ENCODE data around the gene PAIP2. TPM values are rescaled to one million over a fixed set of nuclear protein-coding genes. Genes with fewer than 3 reads are reported as not detected.

Gene PAIP2
- total RNA-seq, 1 donor from 2014 or later, result 103 TPM

DNA sequence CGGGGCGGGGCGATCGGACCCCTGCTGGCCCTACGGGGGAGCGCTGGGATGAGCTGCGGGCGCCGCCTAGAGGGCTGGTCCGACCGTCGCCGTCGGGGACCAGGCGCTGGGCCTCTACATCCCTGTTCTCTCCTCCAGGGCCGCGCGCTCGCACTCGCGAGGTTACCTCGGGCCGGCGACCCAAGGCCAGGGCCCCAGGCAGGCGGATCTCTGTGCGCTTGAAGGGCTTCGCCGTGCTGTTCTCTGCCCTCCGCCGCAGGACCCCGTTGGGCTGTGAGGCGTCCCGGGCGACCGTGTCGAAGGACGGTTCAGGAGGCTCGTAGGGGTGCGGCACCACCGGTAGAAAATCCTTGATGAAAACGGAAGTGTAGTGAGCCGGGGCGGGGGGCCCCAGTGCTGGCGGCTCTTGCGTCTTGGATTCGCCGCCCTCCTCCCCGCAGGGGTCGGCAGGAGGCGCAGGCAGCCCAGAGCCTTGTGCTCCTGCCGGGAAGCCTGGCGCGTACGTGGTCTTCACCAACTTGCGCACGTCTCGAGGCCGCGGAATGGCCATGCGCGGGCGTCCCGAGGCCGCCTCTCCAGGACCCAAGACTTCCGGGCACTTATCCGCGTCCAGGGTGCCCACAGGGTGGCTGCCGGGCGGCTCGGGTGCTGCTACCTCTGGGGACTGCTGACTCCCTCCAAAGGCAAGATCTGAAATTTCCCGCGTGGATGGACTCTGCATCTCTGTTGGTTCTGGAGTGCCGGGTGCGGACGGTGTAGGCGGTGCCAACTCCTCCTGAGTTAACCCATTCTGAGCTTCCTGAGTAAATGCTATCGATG, 51.2 kb downstream of the PAIP2 start:
- Mint-ChIP-seq H3K4me1 (peaks cover 5% of the 10 kb centered on the region), H3K9me3 (no peaks in the 10 kb centered on the region), H3K4me3 (peak overlapping the region; percentile 87), H3K27me3 (ENCODE audit: low read depth) (peaks cover 57% of the 10 kb centered on the region), H3K36me3 (ENCODE audit: low read depth) (peaks cover 4% of the 10 kb centered on the region), H3K27ac (ENCODE audit: unreplicated experiment) (no peak overlapping the region)
- TF ChIP-seq, protein P1, sequence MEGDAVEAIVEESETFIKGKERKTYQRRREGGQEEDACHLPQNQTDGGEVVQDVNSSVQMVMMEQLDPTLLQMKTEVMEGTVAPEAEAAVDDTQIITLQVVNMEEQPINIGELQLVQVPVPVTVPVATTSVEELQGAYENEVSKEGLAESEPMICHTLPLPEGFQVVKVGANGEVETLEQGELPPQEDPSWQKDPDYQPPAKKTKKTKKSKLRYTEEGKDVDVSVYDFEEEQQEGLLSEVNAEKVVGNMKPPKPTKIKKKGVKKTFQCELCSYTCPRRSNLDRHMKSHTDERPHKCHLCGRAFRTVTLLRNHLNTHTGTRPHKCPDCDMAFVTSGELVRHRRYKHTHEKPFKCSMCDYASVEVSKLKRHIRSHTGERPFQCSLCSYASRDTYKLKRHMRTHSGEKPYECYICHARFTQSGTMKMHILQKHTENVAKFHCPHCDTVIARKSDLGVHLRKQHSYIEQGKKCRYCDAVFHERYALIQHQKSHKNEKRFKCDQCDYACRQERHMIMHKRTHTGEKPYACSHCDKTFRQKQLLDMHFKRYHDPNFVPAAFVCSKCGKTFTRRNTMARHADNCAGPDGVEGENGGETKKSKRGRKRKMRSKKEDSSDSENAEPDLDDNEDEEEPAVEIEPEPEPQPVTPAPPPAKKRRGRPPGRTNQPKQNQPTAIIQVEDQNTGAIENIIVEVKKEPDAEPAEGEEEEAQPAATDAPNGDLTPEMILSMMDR (conservative IDR thresholded peaks at IDR 0.05), result peak; percentile 69
- DNase-seq (ENCODE audit: low read depth, low spot score), result peak; percentile 71

DNA sequence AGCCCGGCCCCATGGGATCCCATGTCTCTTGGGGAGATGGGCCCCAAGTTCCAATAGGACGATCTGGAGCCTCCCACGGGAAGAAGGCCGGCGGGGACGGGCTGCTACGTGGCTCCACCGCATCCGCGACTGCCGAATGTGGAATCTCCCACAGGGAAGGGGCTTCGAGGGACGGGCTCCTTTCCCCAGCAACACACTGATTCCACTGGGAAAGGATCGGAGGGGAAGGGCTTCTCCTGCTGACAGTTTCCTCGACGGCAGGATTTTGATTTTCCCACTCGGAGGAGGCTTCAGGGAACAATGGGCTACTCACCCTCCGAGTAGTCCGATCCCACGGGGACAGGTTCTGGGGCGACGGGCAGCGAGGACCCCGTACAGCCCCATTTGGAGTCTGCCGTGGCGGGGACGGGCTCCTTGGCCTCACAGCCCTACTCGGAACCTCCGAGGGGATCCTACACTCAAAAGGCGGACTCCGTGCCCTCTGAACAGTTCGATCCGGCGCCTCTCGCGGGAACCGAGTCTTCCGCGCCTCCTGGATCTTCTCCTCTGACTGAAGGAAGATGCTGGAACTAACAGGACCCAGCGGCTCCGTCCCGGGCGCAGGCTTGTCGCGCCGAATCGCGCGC, 52.0 kb downstream of the PAIP2 start:
- Mint-ChIP-seq H3K36me3 (ENCODE audit: low read depth) (peaks cover 4% of the 10 kb centered on the region), H3K27me3 (ENCODE audit: low read depth) (peaks cover 57% of the 10 kb centered on the region), H3K4me3 (peak overlapping the region; percentile 87), H3K27ac (ENCODE audit: unreplicated experiment) (no peak overlapping the region), H3K4me1 (peaks cover 5% of the 10 kb centered on the region), H3K9me3 (no peaks in the 10 kb centered on the region)
- DNase-seq (ENCODE audit: low read depth, low spot score), result no peak
- TF ChIP-seq, protein P1 (conservative IDR thresholded peaks at IDR 0.05), result no peak

DNA sequence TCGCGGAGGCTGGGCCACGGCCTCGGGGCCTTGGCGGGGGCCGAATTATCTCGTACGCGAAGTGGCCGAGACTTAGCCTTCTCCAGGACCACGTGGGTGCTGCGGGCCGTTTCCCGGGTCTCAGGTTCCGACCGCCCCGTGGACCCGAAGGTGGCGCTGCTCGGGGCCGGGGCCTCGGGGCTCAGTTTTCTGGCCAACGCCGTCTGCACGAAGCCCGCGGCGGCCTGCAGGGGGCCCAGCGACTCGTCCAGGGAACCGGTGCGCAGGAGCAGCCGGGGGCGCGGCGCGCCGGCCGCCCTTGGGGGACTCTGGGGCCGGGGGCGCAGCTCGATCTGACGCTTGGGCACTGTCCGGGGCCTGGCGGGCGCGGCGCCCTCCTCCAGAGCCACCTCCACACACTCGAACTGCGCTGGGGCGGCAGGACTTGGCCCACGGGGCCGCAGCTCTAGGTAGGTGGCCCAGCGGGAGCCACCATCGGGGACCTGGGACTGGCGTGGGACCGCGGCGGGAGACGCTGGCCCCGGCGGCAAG, 52.5 kb downstream of the PAIP2 start:
- Mint-ChIP-seq H3K4me3 (no peak overlapping the region), H3K4me1 (peaks cover 5% of the 10 kb centered on the region), H3K36me3 (ENCODE audit: low read depth) (peaks cover 4% of the 10 kb centered on the region), H3K9me3 (no peaks in the 10 kb centered on the region), H3K27ac (ENCODE audit: unreplicated experiment) (no peak overlapping the region), H3K27me3 (ENCODE audit: low read depth) (peaks cover 57% of the 10 kb centered on the region)
- peak; percentile 55 for DNase-seq (ENCODE audit: low read depth, low spot score)
- TF ChIP-seq, protein P1 (conservative IDR thresholded peaks at IDR 0.05), result peak; percentile 63

DNA sequence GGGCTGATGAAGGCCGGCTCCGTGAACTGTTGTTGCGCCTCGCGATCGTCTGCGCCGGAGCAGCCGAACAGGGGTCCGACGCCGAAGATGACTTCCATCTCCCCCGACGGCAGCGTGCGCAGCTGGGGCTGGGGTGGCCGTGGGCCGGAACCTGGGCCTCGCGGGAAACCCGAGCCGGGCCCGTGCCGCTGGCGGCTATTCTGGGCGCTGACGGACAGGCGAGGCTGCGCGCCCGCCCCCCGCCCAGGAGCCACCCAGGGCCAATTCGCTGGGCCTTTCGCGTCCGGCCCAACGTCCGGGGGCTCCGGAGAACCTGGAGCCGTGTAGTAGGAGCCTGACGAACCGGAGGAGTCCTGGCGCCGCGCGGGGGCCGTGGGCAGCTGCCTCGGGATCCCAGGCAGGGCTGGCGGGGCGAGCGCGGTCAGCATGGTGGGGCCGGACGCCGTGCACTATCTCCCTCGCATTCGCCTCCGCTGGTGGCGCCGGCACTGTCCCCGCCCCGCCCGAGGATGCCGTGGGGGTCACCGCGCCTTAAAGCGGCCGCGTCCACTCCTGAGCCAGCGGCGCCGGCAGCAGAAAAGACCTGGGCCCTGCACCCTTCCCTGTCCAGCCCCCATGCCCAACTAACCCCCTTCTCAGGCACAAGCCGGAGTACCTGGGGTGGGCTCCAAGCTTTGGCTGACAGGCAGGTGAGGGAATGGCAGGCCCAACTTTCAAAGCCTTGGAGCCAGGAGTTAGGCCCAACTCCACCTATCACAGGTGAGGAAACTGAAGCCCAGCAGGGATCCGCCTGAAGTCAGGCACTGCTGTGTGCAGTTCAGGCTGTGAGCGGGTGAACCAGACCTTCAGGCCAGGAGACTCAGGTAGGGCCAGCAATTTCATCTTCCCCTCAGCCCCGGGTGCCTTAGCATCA, 53.3 kb downstream of the PAIP2 start, which contains the start of gene PROB1:
Gene PROB1, minus strand, starts transcription at position 451 of the 913 bp plus-strand sequence. Its CDS starts 23 bp downstream, at position 428.
- Mint-ChIP-seq H3K9me3 (no peaks in the 10 kb centered on the region), H3K4me1 (peaks cover 5% of the 10 kb centered on the region), H3K27me3 (ENCODE audit: low read depth) (peaks cover 57% of the 10 kb centered on the region), H3K36me3 (ENCODE audit: low read depth) (peaks cover 4% of the 10 kb centered on the region), H3K4me3 (peak within 1 kb of the TSS; percentile 73), H3K27ac (ENCODE audit: unreplicated experiment) (no peak within 1 kb of the TSS)
- DNase-seq (ENCODE audit: low read depth, low spot score), result no peak
- TF ChIP-seq, protein P1 (conservative IDR thresholded peaks at IDR 0.05), result no peak
